ENCODE measurements around the gene ZNF784.

Gene ZNF784

GRCh38 chr19:55622242-55622969 lies 2.0 kb downstream of the ZNF784 start:
- in situ Hi-C loops (cut with MboI; ENCODE audit: low sequenced_read_pairs): no loop called here

DNA sequence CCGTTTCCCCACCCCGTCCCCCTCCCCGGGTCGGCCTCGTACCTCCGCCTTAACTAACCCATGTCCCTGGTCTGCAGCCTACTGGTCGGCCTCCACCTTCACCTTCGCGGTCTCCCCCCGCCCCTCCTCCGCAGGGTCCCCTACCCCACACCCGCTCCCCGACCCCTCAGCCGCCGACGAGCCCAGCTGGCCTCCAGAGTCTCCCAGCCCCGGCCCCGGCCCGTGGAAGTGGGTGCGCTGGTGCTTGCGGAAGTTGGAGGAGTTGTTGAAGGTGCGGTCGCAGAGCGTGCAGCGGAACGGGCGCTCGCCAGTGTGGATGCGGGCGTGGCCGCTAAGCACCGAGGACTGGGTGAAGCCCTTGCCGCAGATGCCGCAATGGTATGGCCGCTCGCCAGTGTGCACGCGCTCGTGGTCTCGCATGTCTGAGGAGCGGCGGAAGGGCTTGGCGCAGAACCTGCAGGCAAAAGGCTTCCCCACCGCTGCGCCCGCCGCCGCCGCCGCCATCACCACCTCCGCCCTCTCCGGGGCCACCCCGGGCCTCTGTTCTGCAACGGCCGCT lies 2.6 kb downstream of the ZNF784 start:
- in situ Hi-C loops (cut with MboI; ENCODE audit: low sequenced_read_pairs): no loop called here

DNA sequence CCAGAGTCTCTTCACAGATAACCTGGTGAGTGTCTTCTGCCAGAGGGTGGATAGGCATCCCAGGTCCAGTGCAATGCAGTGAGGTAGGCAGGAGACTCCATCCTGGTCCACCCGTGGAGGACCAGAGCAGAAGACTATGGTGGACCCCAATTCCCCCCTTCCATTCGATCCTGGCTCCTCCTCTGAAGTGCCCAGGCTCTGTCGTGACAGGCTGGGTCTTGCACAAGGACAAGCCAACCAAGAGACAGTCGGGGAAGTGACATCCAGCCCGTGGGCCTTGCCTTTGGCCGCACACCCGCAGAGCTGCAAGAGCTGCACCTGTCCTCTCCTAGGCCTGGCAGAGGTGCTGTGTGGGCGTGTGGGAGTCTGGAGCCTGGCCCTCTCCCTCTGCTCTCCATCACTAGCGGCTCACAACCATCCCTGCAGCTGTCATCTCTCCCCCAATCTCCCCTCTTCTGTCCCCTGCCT lies 3.1 kb downstream of the ZNF784 start:
- in situ Hi-C loops (cut with MboI; ENCODE audit: low sequenced_read_pairs): no loop called here

GRCh38 chr19:55620410-55621204 lies 3.8 kb downstream of the ZNF784 start:
- in situ Hi-C loops (cut with MboI; ENCODE audit: low sequenced_read_pairs): no loop called here

- in situ Hi-C loops (cut with MboI; ENCODE audit: low sequenced_read_pairs): no loop called here
These were observed 5.1 kb downstream of the ZNF784 start for GRCh38 chr19:55619286-55619685.

DNA sequence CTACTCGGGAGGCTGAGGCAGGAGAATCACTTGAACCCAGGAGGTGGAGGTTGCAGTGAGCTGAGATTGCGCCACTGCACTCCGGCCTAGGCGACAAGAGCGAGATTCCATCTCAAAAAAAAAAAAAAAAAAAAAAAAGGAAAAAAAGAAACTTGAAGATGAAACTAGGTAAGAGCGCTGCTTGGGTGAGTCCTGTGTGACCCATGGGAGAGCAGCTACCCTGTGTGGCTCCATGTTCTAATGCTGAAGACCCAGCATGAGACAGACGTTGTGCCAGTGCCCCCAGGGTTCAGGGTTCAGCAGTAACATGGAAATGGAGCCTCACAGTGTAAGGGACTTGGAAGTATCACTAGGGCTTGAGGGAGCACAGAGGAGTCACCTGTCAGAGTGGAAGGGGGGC lies 5.9 kb downstream of the ZNF784 start:
- in situ Hi-C loops (cut with MboI; ENCODE audit: low sequenced_read_pairs): no loop called here

- in situ Hi-C loops (cut with MboI; ENCODE audit: low sequenced_read_pairs): no loop called here
These were observed 6.9 kb downstream of the ZNF784 start for GRCh38 chr19:55617426-55617825.

DNA sequence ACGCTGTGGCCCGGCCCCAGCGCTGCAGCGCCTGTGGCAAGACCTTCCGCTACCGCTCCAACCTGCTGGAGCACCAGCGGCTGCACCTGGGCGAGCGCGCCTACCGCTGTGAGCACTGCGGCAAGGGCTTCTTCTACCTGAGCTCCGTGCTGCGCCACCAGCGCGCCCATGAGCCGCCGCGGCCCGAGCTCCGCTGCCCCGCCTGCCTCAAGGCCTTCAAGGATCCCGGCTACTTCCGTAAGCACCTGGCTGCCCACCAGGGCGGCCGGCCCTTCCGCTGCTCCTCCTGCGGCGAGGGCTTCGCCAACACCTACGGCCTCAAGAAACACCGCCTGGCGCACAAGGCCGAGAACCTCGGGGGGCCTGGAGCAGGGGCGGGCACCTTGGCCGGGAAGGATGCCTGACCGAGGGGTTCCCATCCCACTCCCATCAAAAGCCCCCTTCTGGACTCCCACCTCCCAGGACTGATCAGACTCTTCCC lies 7.9 kb downstream of the ZNF784 start:
- in situ Hi-C loops (cut with MboI; ENCODE audit: low sequenced_read_pairs): no loop called here

DNA sequence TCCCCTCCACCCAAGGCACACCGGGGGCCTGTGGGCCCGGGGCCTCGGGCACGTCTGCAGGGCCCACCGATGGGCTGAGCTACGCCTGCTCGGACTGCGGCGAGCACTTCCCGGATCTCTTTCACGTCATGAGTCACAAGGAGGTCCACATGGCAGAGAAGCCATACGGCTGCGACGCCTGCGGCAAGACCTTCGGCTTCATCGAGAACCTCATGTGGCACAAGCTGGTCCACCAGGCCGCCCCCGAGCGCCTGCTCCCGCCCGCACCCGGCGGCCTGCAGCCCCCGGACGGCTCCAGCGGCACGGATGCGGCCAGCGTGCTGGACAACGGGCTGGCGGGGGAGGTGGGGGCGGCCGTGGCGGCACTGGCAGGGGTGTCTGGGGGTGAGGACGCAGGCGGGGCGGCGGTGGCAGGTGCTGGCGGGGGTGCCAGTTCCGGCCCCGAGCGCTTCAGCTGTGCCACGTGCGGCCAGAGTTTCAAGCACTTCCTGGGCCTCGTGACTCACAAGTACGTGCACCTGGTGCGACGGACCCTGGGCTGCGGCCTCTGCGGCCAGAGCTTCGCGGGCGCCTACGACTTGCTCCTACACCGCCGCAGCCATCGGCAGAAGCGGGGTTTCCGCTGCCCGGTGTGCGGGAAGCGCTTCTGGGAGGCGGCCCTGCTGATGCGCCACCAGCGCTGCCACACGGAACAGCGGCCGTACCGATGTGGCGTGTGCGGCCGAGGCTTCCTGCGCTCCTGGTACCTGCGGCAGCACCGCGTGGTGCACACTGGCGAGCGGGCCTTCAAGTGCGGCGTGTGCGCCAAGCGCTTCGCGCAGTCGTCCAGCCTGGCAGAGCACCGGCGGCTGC lies 8.6 kb downstream of the ZNF784 start:
- in situ Hi-C loops (cut with MboI; ENCODE audit: low sequenced_read_pairs): no loop called here

DNA sequence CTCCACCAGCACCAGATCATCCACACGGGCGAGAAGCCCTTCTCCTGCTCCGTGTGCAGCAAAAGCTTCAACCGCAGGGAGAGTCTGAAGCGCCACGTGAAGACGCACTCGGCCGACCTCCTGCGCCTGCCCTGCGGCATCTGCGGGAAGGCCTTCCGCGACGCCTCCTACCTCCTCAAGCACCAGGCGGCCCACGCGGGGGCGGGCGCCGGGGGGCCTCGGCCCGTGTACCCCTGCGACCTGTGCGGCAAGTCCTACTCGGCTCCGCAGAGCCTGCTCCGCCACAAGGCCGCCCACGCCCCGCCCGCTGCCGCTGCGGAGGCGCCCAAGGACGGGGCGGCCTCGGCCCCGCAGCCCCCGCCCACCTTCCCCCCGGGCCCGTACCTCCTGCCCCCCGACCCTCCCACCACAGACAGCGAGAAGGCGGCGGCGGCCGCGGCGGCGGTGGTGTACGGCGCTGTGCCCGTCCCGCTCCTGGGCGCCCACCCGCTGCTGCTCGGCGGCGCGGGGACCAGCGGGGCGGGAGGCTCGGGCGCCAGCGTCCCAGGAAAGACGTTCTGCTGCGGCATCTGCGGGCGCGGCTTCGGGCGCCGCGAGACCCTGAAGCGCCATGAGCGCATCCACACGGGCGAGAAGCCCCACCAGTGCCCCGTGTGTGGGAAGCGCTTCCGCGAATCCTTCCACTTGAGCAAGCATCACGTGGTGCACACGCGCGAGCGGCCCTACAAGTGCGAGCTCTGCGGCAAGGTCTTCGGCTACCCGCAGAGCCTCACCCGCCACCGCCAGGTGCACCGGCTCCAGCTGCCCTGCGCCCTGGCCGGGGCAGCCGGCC lies 9.4 kb downstream of the ZNF784 start:
- in situ Hi-C loops (cut with MboI; ENCODE audit: low sequenced_read_pairs): no loop called here

- in situ Hi-C loops (cut with MboI; ENCODE audit: low sequenced_read_pairs): no loop called here
These were observed 10.2 kb downstream of the ZNF784 start for GRCh38 chr19:55613930-55614710.

DNA sequence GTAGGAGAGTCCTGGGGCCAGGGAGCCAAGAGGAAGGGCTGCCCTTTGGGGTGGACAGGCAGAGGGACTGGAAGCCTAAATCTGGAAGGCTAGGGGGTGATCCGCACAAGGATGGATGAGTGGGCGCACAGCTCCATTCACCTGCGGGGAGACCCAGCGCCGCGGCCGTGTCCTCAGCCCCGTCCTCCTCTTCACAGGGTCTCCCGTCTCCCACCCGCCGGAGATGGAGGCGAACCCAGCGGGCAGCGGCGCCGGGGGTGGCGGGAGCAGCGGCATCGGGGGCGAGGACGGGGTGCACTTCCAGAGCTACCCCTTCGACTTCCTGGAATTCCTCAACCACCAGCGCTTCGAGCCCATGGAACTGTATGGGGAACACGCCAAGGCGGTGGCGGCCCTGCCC lies 11.0 kb downstream of the ZNF784 start:
- in situ Hi-C loops (cut with MboI; ENCODE audit: low sequenced_read_pairs): no loop called here

- in situ Hi-C loops (cut with MboI; ENCODE audit: low sequenced_read_pairs): no loop called here
These were observed 12.3 kb downstream of the ZNF784 start for GRCh38 chr19:55611983-55612645.

DNA sequence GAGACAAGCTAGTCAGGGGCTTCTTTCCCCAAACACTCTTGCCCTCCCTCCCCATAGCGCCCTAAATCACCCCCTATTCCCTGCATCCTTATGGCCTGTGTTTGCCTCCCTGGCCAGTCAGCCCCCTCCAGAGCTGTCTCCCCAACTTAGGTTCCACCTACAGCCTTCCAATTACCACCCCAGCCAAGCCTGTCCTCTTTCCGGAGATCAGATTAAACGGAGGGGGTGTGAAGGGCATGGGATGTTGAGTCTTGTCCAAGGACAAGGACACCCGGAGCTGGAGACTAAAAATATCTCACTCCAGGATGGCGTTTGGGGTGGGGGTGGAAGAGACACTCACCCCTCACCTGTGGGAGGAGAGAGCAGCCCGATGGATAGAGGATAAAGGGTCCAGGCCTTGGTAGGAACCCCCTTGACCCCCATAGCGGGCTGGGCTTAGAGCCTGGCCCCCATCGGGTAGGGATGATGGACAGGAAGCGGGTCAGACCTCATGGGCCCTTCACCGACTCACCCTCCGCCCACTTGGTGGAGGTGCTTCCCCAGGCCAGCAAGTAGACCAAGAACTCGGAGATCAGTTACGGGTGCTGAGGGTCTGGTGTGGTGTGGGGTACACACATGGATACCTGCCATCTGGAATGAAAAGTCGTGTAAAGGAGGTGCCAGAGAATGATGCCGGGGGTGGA lies 12.9 kb downstream of the ZNF784 start:
- in situ Hi-C loops (cut with MboI; ENCODE audit: low sequenced_read_pairs): no loop called here

DNA sequence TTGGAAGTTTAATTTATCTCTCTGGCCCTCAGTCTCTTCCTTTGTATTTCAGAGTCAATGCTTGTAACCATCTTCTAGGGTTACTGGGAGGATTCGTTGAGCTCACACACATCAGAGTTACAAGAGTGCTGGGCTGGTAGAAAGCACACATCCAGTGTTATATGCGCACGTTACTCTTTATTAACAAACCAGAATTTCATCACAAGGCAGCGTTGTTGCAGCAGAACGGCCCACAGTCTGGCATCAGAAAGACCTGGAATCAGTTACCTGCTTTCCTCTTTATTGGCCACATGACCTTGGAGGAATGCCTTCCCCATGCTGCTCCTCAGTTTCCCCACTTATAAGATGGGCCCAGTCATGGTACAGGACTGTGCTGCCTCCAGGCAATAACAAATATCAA lies 15.0 kb downstream of the ZNF784 start:
- in situ Hi-C loops (cut with MboI; ENCODE audit: low sequenced_read_pairs): no loop called here

- in situ Hi-C loops (cut with MboI; ENCODE audit: low sequenced_read_pairs): no loop called here
These were observed 17.5 kb downstream of the ZNF784 start for GRCh38 chr19:55606817-55607216.

DNA sequence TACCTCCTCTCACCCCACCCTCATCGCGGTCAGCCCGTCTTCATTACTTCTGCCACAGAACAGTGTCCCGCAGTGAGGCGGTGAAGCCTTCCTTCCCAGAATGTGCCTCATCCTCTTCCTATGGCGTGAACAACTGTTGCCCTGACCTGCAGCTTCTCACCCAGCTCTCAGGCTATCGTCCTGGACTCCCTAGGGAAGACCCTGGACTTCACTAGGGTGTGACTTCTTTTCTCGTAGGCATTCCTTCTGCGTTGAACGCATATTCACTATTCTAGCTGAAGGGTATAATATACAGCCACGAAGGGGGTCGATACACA lies 17.9 kb downstream of the ZNF784 start:
- in situ Hi-C loops (cut with MboI; ENCODE audit: low sequenced_read_pairs): no loop called here

Measured in HL-60/S4 (cell line).